Parietal lobe (tissue), 1 donor: ENCODE data around the gene LRRN1. TPM values are rescaled to one million over a fixed set of nuclear protein-coding genes. Genes with fewer than 3 reads are reported as not detected.

Experiments used
- total RNA-seq: library from RNA; depleted of rRNA; stranded (reverse); fragments of >200 nt; gene quantifications from one replicate; pipeline ENCODE4 v1.2.3, GENCODE V29; 2014

Gene LRRN1
- 49.1 TPM for total RNA-seq

DNA sequence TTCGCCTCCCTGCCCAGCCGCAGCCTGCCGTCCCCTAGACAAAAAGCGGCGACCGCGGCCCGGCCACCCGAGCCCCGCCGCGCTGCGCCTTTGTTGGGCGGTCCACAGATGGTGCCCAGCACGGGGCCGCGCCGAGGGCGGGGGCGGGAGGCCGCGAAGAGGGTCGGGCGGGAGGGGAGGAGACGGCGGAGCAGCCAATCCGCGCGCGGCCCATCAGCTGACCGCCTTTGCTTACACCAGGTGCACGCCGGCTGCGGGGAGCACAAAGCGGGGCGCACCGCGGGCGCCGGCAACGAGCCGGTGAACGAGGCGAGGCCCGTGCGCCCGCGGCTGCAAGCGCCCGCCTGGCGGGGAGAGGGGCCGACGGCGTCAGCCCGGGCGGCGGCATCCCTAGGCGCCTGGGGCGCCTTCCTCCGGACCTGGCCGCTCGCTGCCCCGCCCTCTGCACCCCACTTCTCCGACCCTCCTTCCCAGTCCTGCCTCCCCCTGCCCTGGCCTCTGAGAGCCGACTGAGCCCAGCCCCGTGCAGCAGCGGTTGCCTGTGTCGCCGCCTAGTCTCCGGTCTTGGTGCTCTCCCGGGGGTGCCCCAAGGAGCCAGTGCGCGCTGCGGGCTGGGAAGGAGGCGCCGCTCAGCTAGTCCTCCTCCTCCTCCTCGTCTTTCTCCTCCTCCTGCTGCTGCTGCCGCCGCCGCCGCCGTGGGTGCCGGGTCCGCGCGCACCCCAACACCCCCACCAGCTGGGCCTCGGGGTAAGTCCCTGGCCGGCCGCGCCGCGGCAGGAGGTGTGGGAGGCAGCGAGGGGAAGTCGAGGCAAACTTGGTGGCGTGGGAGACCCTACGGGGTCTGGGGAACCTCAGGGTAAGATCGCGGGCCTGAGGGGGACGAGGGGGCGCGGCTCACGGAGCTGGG, at the start of gene LRRN1:
LRRN1 (plus strand) TSS at position 259 of the 907 bp plus-strand sequence. CDS start 45,211 bp downstream, outside the sequence.

